HEK293 (cell line): ENCODE results near the gene TP53BP2.

Experiments used
- CTCF ChIA-PET: fragments of 350-600 bp; formaldehyde crosslinking; extraction: SDS; loops from one replicate; lab custom pipeline; 2021; ENCODE audit warnings: antibody characterized with exemption; lab: Yijun Ruan, JAX
- POLR2A ChIA-PET: fragments of 300-600 bp; formaldehyde crosslinking; extraction: SDS; loops from one replicate; lab custom pipeline; 2020; ENCODE audit warnings: antibody characterized with exemption, inconsistent platforms; lab: Yijun Ruan, JAX
- H3K27ac ChIP-seq: fragments of 200-500 bp; sonication (Bioruptor generic); 2 replicates; pipeline ENCODE4 v1.5.1; 2014; ENCODE audit warnings: low read depth, low read length, control low read depth, inconsistent platforms; ENCODE audit errors: extremely low read depth
- H3K36me3 ChIP-seq, 2 experiments: fragments of 200-500 bp in 1 of 2; sonication (Bioruptor generic) in 1 of 2; 1 replicate in 1 of 2; 2 replicates in 1 of 2; pipeline ENCODE4 v1.5.1; 2014 to 2017; ENCODE audit warnings: inconsistent platforms in 2 of 2, low read length in 2 of 2; ENCODE audit not compliant: control insufficient read depth in 2 of 2, insufficient read depth in 1 of 2
- H3K4me1 ChIP-seq: fragments of 200-500 bp; sonication (Bioruptor generic); 2 replicates; pipeline ENCODE4 v1.5.1; 2014; ENCODE audit warnings: mild to moderate bottlenecking, low read length, inconsistent platforms; ENCODE audit not compliant: control insufficient read depth, insufficient read depth
- H3K4me3 ChIP-seq: 2 replicates; pipeline ENCODE4 v1.5.1; 2011; ENCODE audit warnings: low read depth, mild to moderate bottlenecking, control low read depth, low read length, moderate library complexity
- H3K9me3 ChIP-seq: fragments of 200-500 bp; sonication (Bioruptor generic); 2 replicates; pipeline ENCODE4 v1.5.1; 2014; ENCODE audit warnings: low read depth, low read length, inconsistent platforms; ENCODE audit not compliant: control insufficient read depth, insufficient read depth
- AEBP2 ChIP-seq: fragments of 450-650 bp; formaldehyde crosslinking; IDR thresholded peaks from 2 replicates; pipeline ENCODE4 v1.5.1; 2016; ENCODE audit warnings: missing biosample characterization, missing genetic modification characterization, borderline replicate concordance
- BCL11B ChIP-seq: fragments of 450-650 bp; formaldehyde crosslinking; IDR thresholded peaks from 2 replicates; pipeline ENCODE4 v1.5.1; 2016; ENCODE audit warnings: low read depth, missing biosample characterization, missing genetic modification characterization
- EGR2 ChIP-seq: fragments of 450-650 bp; formaldehyde crosslinking; IDR thresholded peaks from 2 replicates; pipeline ENCODE4 v1.5.1; 2016; ENCODE audit warnings: low read depth, missing biosample characterization, missing genetic modification characterization
- GLI2 ChIP-seq: fragments of 450-650 bp; formaldehyde crosslinking; IDR thresholded peaks from 2 replicates; pipeline ENCODE4; 2017; ENCODE audit warnings: missing biosample characterization, missing genetic modification characterization, low read depth, borderline replicate concordance
- PBX3 ChIP-seq: sonication (generic); formaldehyde crosslinking; IDR thresholded peaks from 2 replicates; pipeline ENCODE4 v1.8.1; 2022; ENCODE audit warnings: mild to moderate bottlenecking, moderate library complexity, missing genetic modification reagents
- TCF7L2 ChIP-seq: IDR thresholded peaks from 2 replicates; pipeline ENCODE4 v1.6.1; 2011; ENCODE audit warnings: low read depth, mild to moderate bottlenecking, inconsistent platforms, low read length, moderate library complexity, borderline replicate concordance
- ZBTB17 ChIP-seq: fragments of 450-650 bp; formaldehyde crosslinking; IDR thresholded peaks from 2 replicates; pipeline ENCODE4 v1.5.1; 2016; ENCODE audit warnings: missing biosample characterization, missing genetic modification characterization
- ZBTB20 ChIP-seq: fragments of 450-650 bp; formaldehyde crosslinking; IDR thresholded peaks from 2 replicates; pipeline ENCODE4 v1.5.1; 2016; ENCODE audit warnings: missing biosample characterization, missing genetic modification characterization
- ZBTB7A ChIP-seq: fragments of 450-650 bp; formaldehyde crosslinking; IDR thresholded peaks from 2 replicates; pipeline ENCODE4 v1.5.1; 2016; ENCODE audit warnings: low read depth, missing biosample characterization, missing genetic modification characterization
- ZFHX2 ChIP-seq: fragments of 450-650 bp; formaldehyde crosslinking; conservative IDR thresholded peaks from 2 replicates; pipeline ENCODE4 v1.5.1; 2016; ENCODE audit warnings: missing biosample characterization, missing genetic modification characterization
- ZNF138 ChIP-seq: fragments of 450-650 bp; formaldehyde crosslinking; IDR thresholded peaks from 2 replicates; pipeline ENCODE4 v1.5.1; 2016; ENCODE audit warnings: missing biosample characterization, missing genetic modification characterization, borderline replicate concordance
- ZNF18 ChIP-seq: fragments of 450-650 bp; formaldehyde crosslinking; IDR thresholded peaks from 2 replicates; pipeline ENCODE4 v1.5.1; 2016; ENCODE audit warnings: missing biosample characterization, missing genetic modification characterization
- ZNF266 ChIP-seq: fragments of 450-650 bp; formaldehyde crosslinking; IDR thresholded peaks from 2 replicates; pipeline ENCODE4 v1.5.1; 2016; ENCODE audit warnings: missing biosample characterization, missing genetic modification characterization, low read depth
- ZNF398 ChIP-seq: fragments of 450-650 bp; formaldehyde crosslinking; IDR thresholded peaks from 2 replicates; pipeline ENCODE4 v1.5.1; 2017; ENCODE audit warnings: missing biosample characterization, missing genetic modification characterization
- ZNF426 ChIP-seq: fragments of 450-650 bp; formaldehyde crosslinking; IDR thresholded peaks from 2 replicates; pipeline ENCODE4 v1.5.1; 2017; ENCODE audit warnings: missing biosample characterization, missing genetic modification characterization, mild to moderate bottlenecking, inconsistent platforms, moderate library complexity
- ZNF473 ChIP-seq: fragments of 450-650 bp; formaldehyde crosslinking; IDR thresholded peaks from 2 replicates; pipeline ENCODE4 v1.5.1; 2017; ENCODE audit warnings: missing biosample characterization, missing genetic modification characterization
- ZNF514 ChIP-seq: fragments of 450-650 bp; formaldehyde crosslinking; IDR thresholded peaks from 2 replicates; pipeline ENCODE4 v1.5.1; 2016; ENCODE audit warnings: missing biosample characterization, missing genetic modification characterization
- ZNF600 ChIP-seq: fragments of 450-650 bp; formaldehyde crosslinking; IDR thresholded peaks from 2 replicates; pipeline ENCODE4 v1.5.1; 2016; ENCODE audit warnings: missing biosample characterization, missing genetic modification characterization
- ZNF629 ChIP-seq: fragments of 450-650 bp; formaldehyde crosslinking; IDR thresholded peaks from 2 replicates; pipeline ENCODE4 v1.5.1; 2017; ENCODE audit warnings: missing biosample characterization, missing genetic modification characterization
- ZNF791 ChIP-seq: fragments of 450-650 bp; formaldehyde crosslinking; IDR thresholded peaks from 2 replicates; pipeline ENCODE4 v1.5.1; 2016; ENCODE audit warnings: missing biosample characterization, missing genetic modification characterization
- ZSCAN5A ChIP-seq: fragments of 450-650 bp; formaldehyde crosslinking; IDR thresholded peaks from 2 replicates; pipeline ENCODE4 v1.5.1; 2016; ENCODE audit warnings: missing biosample characterization, missing genetic modification characterization

Gene TP53BP2

GRCh38 chr1:223825767-223826748, 19.7 kb downstream of the TP53BP2 start:
- Histone ChIP-seq H3K4me3 (no peak overlapping the region), H3K9me3 (no peaks in the 10 kb centered on the region), H3K27ac (no peak overlapping the region), H3K4me1 (peaks cover 14% of the 10 kb centered on the region), H3K36me3 (no peaks in the 10 kb centered on the region)
- POLR2A ChIA-PET = no interaction called here
- TF ChIP-seq ZFHX2 (tag by site-specific recombination) = peak; percentile 69
- TF ChIP-seq AEBP2 (tag by site-specific recombination) = no peak
- TF ChIP-seq ZBTB17 (tag by site-specific recombination) = no peak
- no peak for TF ChIP-seq BCL11B (tag by site-specific recombination)
- TF ChIP-seq GLI2 = no peak
- TF ChIP-seq ZNF398 (tag by site-specific recombination) = no peak
- 0 out of 2 replicates have a peak, but pooled peaks have one; percentile 18 for TF ChIP-seq ZNF600 (tag by site-specific recombination)
- TF ChIP-seq ZNF426 = no peak
- no peak for TF ChIP-seq TCF7L2
- TF ChIP-seq ZNF473 (tag by site-specific recombination) = no peak
- peak; percentile 67 for TF ChIP-seq EGR2
- peak; percentile 91 for TF ChIP-seq ZBTB20
- TF ChIP-seq ZNF138 = no peak
- no peak for TF ChIP-seq ZSCAN5A (tag by site-specific recombination)
- no peak for TF ChIP-seq ZNF18 (tag by site-specific recombination)
- TF ChIP-seq ZNF514 (tag by site-specific recombination) = no peak
- no peak for TF ChIP-seq ZNF629 (tag by site-specific recombination)
- TF ChIP-seq PBX3 (CRISPR knock-in tag) = no peak
- TF ChIP-seq ZNF791 (tag by site-specific recombination) = no peak
- TF ChIP-seq ZBTB7A (tag by site-specific recombination) = no peak
- TF ChIP-seq ZNF266 (tag by site-specific recombination) = no peak
- CTCF ChIA-PET = interaction anchor here (0.7 to 3.5 kb wide), 4 partner anchors 14 to 106 kb away, joined by 3 to 12 read pairs (median 4); partner anchors contain the start of gene TP53BP2
